Parathyroid adenoma (tissue), 2 donors: ENCODE data around the gene FBXW10B.

Experiments used
- H2AFZ ChIP-seq: fragments of 300-600 bp; sonication (generic); one replicate; pipeline ENCODE4 v1.7.0; 2017; ENCODE audit warnings: antibody characterized with exemption, mild to moderate bottlenecking
- H3K27ac ChIP-seq: fragments of 300-600 bp; sonication (generic); one replicate; pipeline ENCODE4 v1.7.0; 2017
- H3K27me3 ChIP-seq: fragments of 300-600 bp; sonication (generic); one replicate; pipeline ENCODE4 v1.7.0; 2017; ENCODE audit warnings: low read length; ENCODE audit not compliant: control insufficient read depth, insufficient read depth
- H3K36me3 ChIP-seq: fragments of 300-600 bp; sonication (generic); one replicate; pipeline ENCODE4 v1.7.0; 2017; ENCODE audit warnings: low read length; ENCODE audit not compliant: control insufficient read depth, insufficient read depth
- H3K4me1 ChIP-seq: fragments of 300-600 bp; sonication (generic); one replicate; pipeline ENCODE4 v1.7.0; 2017; ENCODE audit warnings: control low read depth
- H3K4me2 ChIP-seq: fragments of 300-600 bp; sonication (generic); one replicate; pipeline ENCODE4 v1.7.0; 2017; ENCODE audit warnings: low read length
- H3K4me3 ChIP-seq: fragments of 300-600 bp; sonication (generic); one replicate; pipeline ENCODE4 v1.7.0; 2017; ENCODE audit warnings: low read depth, low read length
- H3K79me2 ChIP-seq: fragments of 300-600 bp; sonication (generic); one replicate; pipeline ENCODE4 v1.7.0; 2017; ENCODE audit warnings: control low read depth
- H3K9ac ChIP-seq: fragments of 300-600 bp; sonication (generic); one replicate; pipeline ENCODE4 v1.7.0; 2017; ENCODE audit warnings: mild to moderate bottlenecking
- H3K9me3 ChIP-seq: fragments of 300-600 bp; sonication (generic); one replicate; pipeline ENCODE4 v1.7.0; 2017; ENCODE audit warnings: low read length; ENCODE audit not compliant: control insufficient read depth
- TF ChIP-seq, protein P1 (sequence below): fragments of 300-600 bp; sonication (generic); IDR thresholded peaks from one replicate; pipeline ENCODE4 v1.7.0; 2017; ENCODE audit warnings: antibody characterized with exemption, mild to moderate bottlenecking
- donor health status: primary hyperparathyroidism.

The FBXW10B gene

DNA sequence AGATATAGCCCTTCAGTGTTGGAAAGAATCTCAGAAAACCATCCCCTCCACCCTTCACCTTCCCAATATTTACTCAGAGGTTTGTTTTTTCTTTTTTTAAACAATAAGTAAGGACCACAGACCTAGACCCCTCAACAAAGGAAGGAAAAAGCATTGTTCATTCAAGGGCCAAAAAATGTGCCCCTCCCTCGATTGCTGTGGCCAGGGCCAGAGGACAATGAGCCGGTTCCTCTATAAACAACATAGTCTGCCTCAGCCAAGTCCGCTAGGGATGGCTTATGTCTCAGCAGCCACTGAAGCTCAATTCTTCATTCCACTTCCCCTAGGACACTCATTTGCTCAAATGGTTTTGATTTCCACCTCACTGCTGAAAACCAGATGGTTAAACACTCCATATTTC lies 40.6 kb upstream of the FBXW10B start:
- Histone ChIP-seq H3K4me2 (no peak overlapping the region), H3K27ac (peak overlapping the region; percentile 1), H3K9ac (no peak overlapping the region), H2AFZ (no peak overlapping the region), H3K27me3 (no peaks in the 10 kb centered on the region), H3K4me1 (peaks cover 7% of the 10 kb centered on the region), H3K9me3 (no peaks in the 10 kb centered on the region), H3K79me2 (no peaks in the 10 kb centered on the region), H3K36me3 (no peaks in the 10 kb centered on the region), H3K4me3 (no peak overlapping the region)
- TF ChIP-seq, protein P1, sequence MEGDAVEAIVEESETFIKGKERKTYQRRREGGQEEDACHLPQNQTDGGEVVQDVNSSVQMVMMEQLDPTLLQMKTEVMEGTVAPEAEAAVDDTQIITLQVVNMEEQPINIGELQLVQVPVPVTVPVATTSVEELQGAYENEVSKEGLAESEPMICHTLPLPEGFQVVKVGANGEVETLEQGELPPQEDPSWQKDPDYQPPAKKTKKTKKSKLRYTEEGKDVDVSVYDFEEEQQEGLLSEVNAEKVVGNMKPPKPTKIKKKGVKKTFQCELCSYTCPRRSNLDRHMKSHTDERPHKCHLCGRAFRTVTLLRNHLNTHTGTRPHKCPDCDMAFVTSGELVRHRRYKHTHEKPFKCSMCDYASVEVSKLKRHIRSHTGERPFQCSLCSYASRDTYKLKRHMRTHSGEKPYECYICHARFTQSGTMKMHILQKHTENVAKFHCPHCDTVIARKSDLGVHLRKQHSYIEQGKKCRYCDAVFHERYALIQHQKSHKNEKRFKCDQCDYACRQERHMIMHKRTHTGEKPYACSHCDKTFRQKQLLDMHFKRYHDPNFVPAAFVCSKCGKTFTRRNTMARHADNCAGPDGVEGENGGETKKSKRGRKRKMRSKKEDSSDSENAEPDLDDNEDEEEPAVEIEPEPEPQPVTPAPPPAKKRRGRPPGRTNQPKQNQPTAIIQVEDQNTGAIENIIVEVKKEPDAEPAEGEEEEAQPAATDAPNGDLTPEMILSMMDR = no peak

DNA sequence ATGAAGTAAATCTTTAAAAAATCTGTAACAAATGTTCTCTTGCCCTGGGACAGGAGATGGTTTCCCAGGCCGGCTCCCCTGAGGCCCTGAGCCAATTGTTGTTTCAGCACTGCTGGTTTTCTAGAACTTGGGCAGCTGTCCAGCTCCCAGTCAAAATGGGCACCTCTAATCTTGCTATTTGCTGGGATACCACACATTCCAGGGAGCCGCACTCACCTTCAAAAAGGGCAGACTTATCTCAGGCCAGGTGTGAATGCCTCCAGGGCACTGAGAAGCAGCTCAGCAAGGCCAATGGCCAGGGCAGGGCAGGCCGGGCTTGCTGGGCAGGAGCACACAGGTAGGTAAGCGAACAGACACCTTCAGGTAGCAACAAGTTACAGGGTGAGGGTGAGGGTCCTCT lies 40.2 kb upstream of the FBXW10B start:
- no peaks in the 10 kb centered on the region for H3K27me3 ChIP-seq
- TF ChIP-seq, protein P1 = no peak
- no peak overlapping the region for H3K4me3 ChIP-seq
- H3K79me2 ChIP-seq = no peaks in the 10 kb centered on the region
- peak overlapping the region; percentile 12 for H2AFZ ChIP-seq
- H3K4me1 ChIP-seq = peaks cover 7% of the 10 kb centered on the region
- no peaks in the 10 kb centered on the region for H3K36me3 ChIP-seq
- peak overlapping the region; percentile 1 for H3K27ac ChIP-seq
- no peak overlapping the region for H3K9ac ChIP-seq
- H3K4me2 ChIP-seq = no peak overlapping the region
- H3K9me3 ChIP-seq = no peaks in the 10 kb centered on the region

DNA sequence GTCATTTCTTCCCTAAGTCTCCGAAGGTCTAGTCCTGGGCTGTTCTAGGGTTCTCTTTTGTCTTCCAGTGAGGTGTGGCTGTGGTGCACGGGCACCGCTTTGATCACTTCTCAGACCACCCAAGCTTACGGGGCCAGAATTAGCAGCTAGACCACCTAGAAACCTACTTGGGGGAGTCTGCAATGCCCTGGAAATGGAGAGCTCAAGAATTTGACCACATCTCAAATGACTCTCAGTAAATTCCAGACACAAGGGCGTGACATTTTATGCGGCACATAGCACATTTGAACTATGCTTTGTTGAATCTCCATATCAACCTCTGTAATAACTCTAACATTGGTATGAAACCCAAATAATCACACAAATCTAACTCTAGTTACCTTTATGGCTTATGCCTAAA lies 39.7 kb upstream of the FBXW10B start:
- TF ChIP-seq, protein P1 = no peak
- no peaks in the 10 kb centered on the region for H3K27me3 ChIP-seq
- H3K36me3 ChIP-seq = no peaks in the 10 kb centered on the region
- H2AFZ ChIP-seq = peak overlapping the region; percentile 12
- no peaks in the 10 kb centered on the region for H3K9me3 ChIP-seq
- peaks cover 7% of the 10 kb centered on the region for H3K4me1 ChIP-seq
- no peak overlapping the region for H3K9ac ChIP-seq
- H3K79me2 ChIP-seq = no peaks in the 10 kb centered on the region
- peak overlapping the region; percentile 1 for H3K27ac ChIP-seq
- no peak overlapping the region for H3K4me2 ChIP-seq
- no peak overlapping the region for H3K4me3 ChIP-seq

DNA sequence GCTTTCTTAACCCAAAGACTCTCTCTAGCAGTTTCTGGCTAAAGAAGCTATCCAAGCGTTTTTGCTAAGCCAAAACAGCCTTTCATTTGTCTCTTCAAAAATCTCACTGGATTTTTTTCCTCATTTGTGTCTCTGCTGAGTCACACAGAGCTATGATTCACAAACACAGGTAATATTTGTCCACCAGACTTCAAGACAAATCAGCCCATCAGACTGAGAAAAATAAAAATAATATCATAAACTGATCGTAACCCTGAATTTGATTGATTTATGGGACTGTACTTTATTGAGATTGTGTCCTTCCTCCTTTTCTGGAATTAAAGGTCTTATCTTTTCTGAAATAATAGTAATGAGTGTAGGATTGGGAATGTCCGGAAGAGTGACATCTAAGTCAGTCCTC lies 38.8 kb upstream of the FBXW10B start:
- Histone ChIP-seq H3K36me3 (no peaks in the 10 kb centered on the region), H3K4me3 (no peak overlapping the region), H3K4me1 (peaks cover 7% of the 10 kb centered on the region), H3K79me2 (no peaks in the 10 kb centered on the region), H3K4me2 (no peak overlapping the region), H2AFZ (no peak overlapping the region), H3K27me3 (no peaks in the 10 kb centered on the region), H3K27ac (no peak overlapping the region), H3K9me3 (no peaks in the 10 kb centered on the region), H3K9ac (no peak overlapping the region)
- TF ChIP-seq, protein P1 = no peak

DNA sequence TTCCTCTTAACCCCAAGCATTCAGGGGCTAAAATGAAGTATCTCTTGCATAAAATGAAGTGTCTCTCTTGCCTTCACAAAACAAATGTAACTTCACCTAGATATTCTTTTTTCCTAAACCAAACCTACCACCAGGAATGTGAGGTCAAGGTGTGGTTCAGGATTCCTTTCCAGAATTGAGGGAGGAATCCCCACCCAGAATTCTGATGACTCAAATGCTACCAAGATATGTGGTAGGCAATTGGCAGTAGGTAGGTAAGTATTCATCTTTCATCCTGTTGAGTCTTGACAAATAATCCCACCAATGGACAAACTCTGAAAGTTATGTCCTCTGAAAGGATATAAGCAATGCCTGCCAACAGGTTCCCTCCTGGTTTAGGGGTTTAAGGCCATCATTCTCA lies 38.4 kb upstream of the FBXW10B start:
- H3K27ac ChIP-seq = no peak overlapping the region
- no peaks in the 10 kb centered on the region for H3K27me3 ChIP-seq

More for the DNA sequence above, 38.4 kb upstream of the FBXW10B start:
- Histone ChIP-seq H3K4me2 (no peak overlapping the region), H2AFZ (no peak overlapping the region), H3K9me3 (no peaks in the 10 kb centered on the region), H3K4me1 (peaks cover 7% of the 10 kb centered on the region), H3K4me3 (no peak overlapping the region), H3K9ac (no peak overlapping the region), H3K36me3 (no peaks in the 10 kb centered on the region), H3K79me2 (no peaks in the 10 kb centered on the region)
- TF ChIP-seq, protein P1 = no peak
